Activated T-cell treated with anti-CD3 and anti-CD28 coated beads, Interleukin-2, amount 50 U/mL, for 4 hours (primary cell): ENCODE measurements around the gene PDXP. TPM values are rescaled to one million over a fixed set of nuclear protein-coding genes. Genes with fewer than 3 reads are reported as not detected.
"Not testable (repeated sequence)": the region's sequence is repeated elsewhere in the genome, so short reads cannot be mapped to it uniquely, and the experiment has no call there.

Source experiments
- ATAC-seq, 2 donors: fragments of 200-7000 bp; cut with Tn5 transposase; one replicate each; pipeline ENCODE4 v1.10.0; 2021
- DNase-seq: peaks from one replicate; pipeline ENCODE4 v3.0.0-alpha.2; 2020
- H3K27me3 Mint-ChIP-seq: one replicate; pipeline ENCODE4 v1.8.0; 2021; ENCODE audit warnings: low read depth, mixed read lengths
- H3K36me3 Mint-ChIP-seq: one replicate; pipeline ENCODE4 v1.8.0; 2022; ENCODE audit warnings: mixed read lengths; ENCODE audit not compliant: insufficient read depth
- H3K4me1 Mint-ChIP-seq: one replicate; pipeline ENCODE4 v1.8.0; 2021; ENCODE audit warnings: low read depth, mixed read lengths
- H3K4me3 Mint-ChIP-seq: one replicate; pipeline ENCODE4 v1.8.0; 2021; ENCODE audit warnings: mild to moderate bottlenecking, moderate library complexity, mixed read lengths
- H3K9me3 Mint-ChIP-seq: one replicate; pipeline ENCODE4 v1.8.0; 2021; ENCODE audit warnings: mixed read lengths
- total RNA-seq, 3 donors: library from RNA; stranded (reverse); gene quantifications; one replicate each; pipeline ENCODE4 v1.2.1, GENCODE V29; 2021

PDXP gene
- total RNA-seq, 3 donors from 2014 or later = 39.0 to 50.2 (median 43.7) TPM

DNA sequence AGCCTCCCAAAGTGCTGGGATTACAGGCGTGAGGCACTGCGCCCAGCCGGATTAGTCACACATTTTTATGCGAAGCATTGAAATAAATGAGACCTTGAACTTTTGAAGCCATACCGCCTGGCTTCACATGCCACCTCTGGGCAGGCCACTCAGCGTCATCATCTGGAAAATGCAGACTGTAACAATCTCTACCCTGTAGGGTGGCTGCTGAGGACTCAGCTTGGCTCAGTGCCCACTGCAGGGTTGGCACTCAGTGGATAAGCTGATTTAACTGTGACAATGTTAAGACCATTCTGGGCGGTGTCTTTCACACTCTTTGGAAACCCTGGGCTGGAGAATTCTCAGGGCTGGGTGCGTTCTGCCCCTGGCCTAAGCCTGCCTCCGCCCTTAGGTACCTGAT lies 10.6 kb upstream of the PDXP start:
- no peaks in the 10 kb centered on the region for H3K27me3 Mint-ChIP-seq
- no peaks in the 10 kb centered on the region for H3K9me3 Mint-ChIP-seq
- H3K4me1 Mint-ChIP-seq = peaks cover 12% of the 10 kb centered on the region
- no peak for DNase-seq
- peaks cover 23% of the 10 kb centered on the region for H3K36me3 Mint-ChIP-seq
- ATAC-seq = no peak
- H3K4me3 Mint-ChIP-seq = no peak overlapping the region

DNA sequence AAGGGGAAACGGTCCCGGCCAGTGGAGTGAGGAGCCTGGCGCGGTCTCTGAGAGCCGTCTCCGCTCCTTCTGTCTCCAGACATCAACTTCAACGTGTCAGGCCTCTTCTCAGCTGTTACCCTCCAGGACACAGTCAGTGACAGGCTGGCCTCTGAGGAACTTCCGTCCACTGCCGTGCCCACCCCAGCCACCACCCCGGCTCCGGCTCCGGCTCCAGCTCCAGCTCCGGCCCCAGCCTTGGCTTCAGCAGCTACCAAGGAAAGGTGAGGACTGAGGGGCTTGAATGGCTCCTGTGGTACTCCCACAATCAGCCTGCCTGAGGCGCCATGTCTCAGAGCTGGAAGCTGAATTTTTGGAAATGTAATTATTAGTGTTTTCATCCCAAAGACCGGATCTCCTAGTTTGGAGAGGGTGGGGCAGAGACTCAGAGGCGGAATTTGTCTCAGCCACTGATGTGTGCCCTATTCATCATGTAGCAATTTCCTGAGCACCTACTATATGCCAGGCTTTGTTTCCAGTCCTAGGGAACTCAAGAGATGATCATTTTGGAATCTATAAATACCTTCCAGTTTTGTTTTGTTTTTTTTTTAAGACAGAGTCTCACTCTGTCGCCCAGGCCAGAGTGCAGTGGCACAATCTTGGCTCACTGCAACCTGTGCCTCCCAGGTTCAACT lies 7.9 kb upstream of the PDXP start:
- Mint-ChIP-seq H3K9me3 (no peaks in the 10 kb centered on the region), H3K27me3 (no peaks in the 10 kb centered on the region), H3K36me3 (peaks cover 15% of the 10 kb centered on the region), H3K4me3 (no peak overlapping the region), H3K4me1 (peaks cover 1% of the 10 kb centered on the region)
- no peak for ATAC-seq
- DNase-seq = no peak

DNA sequence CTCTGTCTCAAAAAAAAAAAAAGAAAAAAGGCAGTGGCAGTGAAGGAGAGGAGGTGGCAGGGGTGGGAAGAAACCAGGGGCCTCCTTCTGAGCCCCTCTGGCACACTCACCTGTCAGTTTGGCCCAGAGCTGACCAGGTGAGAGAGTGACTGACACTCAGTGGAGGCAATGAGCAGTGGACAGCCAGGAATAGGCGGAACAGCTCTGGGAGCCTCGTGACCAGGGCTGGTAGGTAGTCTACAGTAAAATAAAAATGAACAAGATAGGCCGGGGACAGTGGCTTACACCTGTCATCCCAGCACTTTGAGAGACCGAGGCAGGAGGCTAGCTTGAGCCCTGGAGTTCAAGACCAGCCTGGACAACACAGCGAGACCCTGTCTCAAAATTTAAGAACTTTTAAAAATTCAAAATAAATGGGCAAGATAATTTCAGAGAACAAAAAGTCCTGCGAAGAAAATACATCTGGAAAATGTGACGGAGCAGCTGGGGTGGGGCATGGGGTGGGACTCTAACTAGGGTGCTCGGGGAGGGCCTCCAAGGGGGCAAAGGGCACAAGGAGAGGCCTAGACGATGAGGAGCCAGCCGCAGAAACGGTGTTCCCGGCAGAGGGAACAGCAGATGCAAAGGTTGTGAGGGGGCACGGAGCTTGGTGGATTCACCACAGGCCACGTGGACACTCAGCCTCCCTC lies 3.8 kb upstream of the PDXP start:
- ATAC-seq (no peak), DNase-seq (no peak)
- Mint-ChIP-seq H3K4me3 (no peak overlapping the region), H3K36me3 (peaks cover 5% of the 10 kb centered on the region), H3K4me1 (peaks cover 14% of the 10 kb centered on the region), H3K9me3 (no peaks in the 10 kb centered on the region), H3K27me3 (no peaks in the 10 kb centered on the region)

GRCh38 chr22:37655252-37655563 lies 3.3 kb upstream of the PDXP start:
- Mint-ChIP-seq H3K4me1 (peaks cover 19% of the 10 kb centered on the region), H3K9me3 (no peaks in the 10 kb centered on the region), H3K36me3 (peaks cover 4% of the 10 kb centered on the region), H3K27me3 (no peaks in the 10 kb centered on the region), H3K4me3 (no peak overlapping the region)
- DNase-seq (no peak), ATAC-seq (no peak)

DNA sequence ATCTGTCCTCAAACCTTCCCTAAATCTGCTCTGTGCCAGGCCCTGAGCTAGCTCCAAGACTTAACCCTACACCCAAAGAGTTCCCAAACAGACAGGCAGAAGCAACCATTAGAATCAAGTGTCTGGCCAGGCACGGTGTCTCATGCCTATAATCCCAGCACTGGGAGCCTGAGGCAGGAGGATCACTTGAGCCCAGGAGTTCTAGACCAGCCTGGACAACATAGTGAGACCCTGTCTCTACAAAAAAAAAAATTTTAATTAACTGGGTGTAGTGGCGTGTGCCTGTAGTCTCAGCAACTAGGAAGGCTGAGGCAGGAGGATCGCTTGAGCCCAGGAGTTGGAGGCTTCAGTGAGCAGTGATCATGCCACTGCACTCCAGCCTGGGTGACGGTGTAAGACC lies 1.9 kb upstream of the PDXP start:
- H3K36me3 Mint-ChIP-seq, H3K4me3 Mint-ChIP-seq, H3K27me3 Mint-ChIP-seq, ATAC-seq, H3K9me3 Mint-ChIP-seq, DNase-seq: not testable (repeated sequence)
- peaks cover 29% of the 10 kb centered on the region for H3K4me1 Mint-ChIP-seq

- ATAC-seq (no peak), DNase-seq (no peak)
- Mint-ChIP-seq H3K4me1 (peaks cover 34% of the 10 kb centered on the region), H3K36me3 (no peaks in the 10 kb centered on the region), H3K9me3 (no peaks in the 10 kb centered on the region), H3K4me3 (peak overlapping the region; percentile 87), H3K27me3 (no peaks in the 10 kb centered on the region)
Observed at GRCh38 chr22:37657590-37658132, 862 bp upstream of the PDXP start.

DNA sequence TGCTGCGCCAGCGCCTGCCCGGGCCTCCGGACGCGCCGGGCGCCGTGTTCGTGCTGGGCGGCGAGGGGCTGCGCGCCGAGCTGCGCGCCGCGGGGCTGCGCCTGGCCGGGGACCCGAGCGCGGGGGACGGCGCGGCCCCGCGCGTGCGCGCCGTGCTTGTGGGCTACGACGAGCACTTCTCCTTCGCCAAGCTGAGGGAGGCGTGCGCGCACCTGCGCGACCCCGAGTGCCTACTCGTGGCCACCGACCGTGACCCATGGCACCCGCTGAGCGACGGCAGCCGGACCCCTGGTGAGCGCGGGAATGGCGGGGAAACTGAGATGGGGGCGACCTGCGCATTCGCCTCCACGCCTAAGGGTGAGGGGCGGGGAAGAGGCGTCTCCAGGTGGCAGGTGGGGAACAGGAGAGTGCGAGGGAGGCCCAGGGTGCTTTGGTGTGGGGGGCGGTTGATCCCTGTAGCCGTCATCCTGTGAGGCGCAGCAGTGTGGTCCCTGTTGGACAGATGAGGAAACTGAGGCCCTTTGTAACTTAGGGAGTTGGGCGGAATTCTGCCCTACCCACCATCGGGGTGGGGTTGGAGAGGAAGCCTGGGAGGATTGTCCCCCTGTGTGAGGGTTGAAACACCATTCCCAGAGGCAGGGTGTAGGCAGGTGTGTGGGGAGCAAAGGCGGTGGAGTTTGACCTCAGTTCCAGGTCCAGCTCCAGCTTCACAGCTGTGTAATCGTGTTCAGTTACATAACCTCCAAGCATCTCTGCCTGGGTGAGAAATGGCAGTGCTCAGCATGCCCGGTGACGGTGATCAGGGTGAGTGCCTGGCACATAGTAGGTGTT lies 758 bp downstream of the PDXP start:
- H3K27me3 Mint-ChIP-seq = no peaks in the 10 kb centered on the region
- no peaks in the 10 kb centered on the region for H3K9me3 Mint-ChIP-seq
- no peaks in the 10 kb centered on the region for H3K36me3 Mint-ChIP-seq
- no peak for DNase-seq
- peak; percentile 16 to 19 for ATAC-seq
- H3K4me3 Mint-ChIP-seq = peak overlapping the region; percentile 84
- H3K4me1 Mint-ChIP-seq = peaks cover 34% of the 10 kb centered on the region

DNA sequence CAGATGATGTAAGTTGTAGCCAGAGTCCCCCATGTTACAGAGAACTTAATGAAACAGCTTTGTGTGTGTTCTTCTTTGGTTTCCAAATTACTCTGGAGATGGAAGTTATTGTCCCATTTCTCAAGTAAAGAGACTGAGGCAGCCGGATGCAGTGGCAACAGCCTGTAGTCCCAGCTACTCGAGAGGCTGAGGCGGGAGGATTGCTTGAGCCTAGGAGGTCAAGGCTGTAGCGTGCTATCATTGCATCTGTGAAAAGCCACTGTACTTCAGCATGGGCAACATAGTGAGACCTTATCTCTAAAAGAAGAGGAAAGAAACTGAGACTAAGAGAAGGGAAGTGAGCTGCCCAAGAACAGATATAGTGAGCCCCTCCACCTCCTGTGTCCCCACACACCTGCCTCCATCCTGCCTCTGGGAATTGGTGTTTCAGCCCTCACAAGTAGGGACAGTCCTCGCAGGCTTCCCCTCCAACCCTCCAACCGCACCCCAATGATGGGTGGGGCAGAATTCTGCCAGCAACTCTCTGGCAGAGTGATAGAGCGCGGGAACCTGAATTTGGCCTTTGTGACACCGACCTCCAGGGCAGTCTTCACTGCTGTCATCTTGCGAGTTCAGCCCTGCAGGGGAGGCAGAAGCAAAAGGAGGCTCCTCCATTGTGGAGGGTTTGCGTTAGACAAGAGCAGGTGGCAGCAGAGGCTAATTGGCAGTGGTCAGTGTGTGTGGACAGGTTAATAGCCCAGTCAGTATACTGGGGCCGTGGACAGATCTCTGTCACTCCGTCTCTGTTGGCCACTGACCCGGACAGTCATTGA lies 1.6 kb downstream of the PDXP start:
- Mint-ChIP-seq H3K4me1 (peaks cover 34% of the 10 kb centered on the region), H3K9me3 (no peaks in the 10 kb centered on the region), H3K27me3 (no peaks in the 10 kb centered on the region), H3K36me3 (no peaks in the 10 kb centered on the region), H3K4me3 (peak overlapping the region; percentile 84)
- no peak for DNase-seq
- no peak for ATAC-seq

DNA sequence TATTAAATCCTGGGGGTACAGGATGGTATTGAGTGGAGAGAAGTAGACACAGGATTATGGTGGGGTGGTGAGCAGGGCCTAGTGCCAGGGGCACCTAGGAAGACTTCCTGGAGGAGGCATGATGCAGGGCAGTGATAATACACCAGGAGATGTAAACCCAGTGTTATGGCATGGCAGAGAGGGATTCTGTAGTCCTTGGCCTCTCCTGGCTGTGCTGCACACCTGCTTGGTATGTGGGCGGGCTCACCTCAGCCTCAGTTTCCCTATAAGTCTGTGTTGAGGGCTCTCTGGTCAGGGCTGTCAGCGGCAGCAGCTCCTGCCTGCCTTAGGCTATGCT lies 2.2 kb downstream of the PDXP start:
- H3K4me1 Mint-ChIP-seq = peaks cover 34% of the 10 kb centered on the region
- DNase-seq (no peak), ATAC-seq (no peak)
- H3K36me3 Mint-ChIP-seq = no peaks in the 10 kb centered on the region
- peak overlapping the region; percentile 84 for H3K4me3 Mint-ChIP-seq
- no peaks in the 10 kb centered on the region for H3K9me3 Mint-ChIP-seq
- no peaks in the 10 kb centered on the region for H3K27me3 Mint-ChIP-seq

DNA sequence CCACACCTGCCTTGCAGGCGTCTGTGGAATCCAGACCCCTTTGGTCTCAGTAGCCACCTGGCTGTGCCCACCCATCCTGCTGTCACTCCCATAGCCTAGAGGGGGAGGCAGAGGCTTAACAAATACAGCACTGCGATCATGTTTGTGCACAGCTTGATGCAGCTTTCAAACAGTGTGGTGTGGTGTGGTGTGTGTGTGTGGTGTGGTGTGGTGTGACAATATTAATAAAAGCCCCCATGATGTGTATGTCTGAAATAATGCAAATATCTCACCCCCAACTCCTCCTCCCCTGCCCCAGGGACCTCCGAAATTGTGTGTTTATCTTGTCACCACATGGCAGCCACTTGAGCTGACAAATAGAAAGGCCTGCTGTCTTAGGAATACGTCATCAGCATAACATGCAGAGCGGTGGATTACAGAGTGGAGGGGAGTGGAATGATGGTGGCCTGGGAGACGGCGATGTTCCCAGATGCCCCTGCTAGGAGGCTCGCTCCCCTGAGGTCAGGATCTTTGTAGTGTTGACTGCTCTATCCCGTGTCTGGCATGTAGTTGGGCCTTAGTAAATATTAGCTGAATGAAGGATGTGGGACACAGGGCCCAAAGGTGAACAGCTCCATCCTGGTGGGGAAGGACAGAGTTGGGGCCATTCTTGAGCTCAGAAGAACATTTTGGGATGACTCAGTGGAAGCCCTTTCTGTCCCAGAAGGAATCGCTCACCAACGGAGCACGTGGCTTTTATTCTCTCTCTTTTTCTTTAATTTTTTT lies 2.8 kb downstream of the PDXP start:
- Mint-ChIP-seq H3K36me3 (no peaks in the 10 kb centered on the region), H3K27me3 (no peaks in the 10 kb centered on the region), H3K9me3 (no peaks in the 10 kb centered on the region), H3K4me1 (peaks cover 34% of the 10 kb centered on the region), H3K4me3 (peak overlapping the region; percentile 84)
- ATAC-seq = no peak
- no peak for DNase-seq

- H3K27me3 Mint-ChIP-seq = no peaks in the 10 kb centered on the region
- DNase-seq (no peak), ATAC-seq (no peak)
- peaks cover 4% of the 10 kb centered on the region for H3K36me3 Mint-ChIP-seq
- peaks cover 34% of the 10 kb centered on the region for H3K4me1 Mint-ChIP-seq
- H3K4me3 Mint-ChIP-seq = no peak overlapping the region
- no peaks in the 10 kb centered on the region for H3K9me3 Mint-ChIP-seq
Observed at GRCh38 chr22:37662039-37662438, 3.5 kb downstream of the PDXP start.

- no peak overlapping the region for H3K4me3 Mint-ChIP-seq
- peaks cover 4% of the 10 kb centered on the region for H3K36me3 Mint-ChIP-seq
- peaks cover 25% of the 10 kb centered on the region for H3K4me1 Mint-ChIP-seq
- H3K9me3 Mint-ChIP-seq = no peaks in the 10 kb centered on the region
- H3K27me3 Mint-ChIP-seq = no peaks in the 10 kb centered on the region
- DNase-seq (no peak), ATAC-seq (no peak)
Observed at GRCh38 chr22:37663521-37664140, 5.1 kb downstream of the PDXP start.
